ENCODE measurements around the gene STK38. TPM values are rescaled to one million over a fixed set of nuclear protein-coding genes. Genes with fewer than 3 reads are reported as not detected.

STK38 gene
- total and polyA plus RNA-seq, 9 of the 15 experiments (the other 6 are each of a cell fraction or from before 2014, with no cell fraction given), result 5.7 to 28.7 (median 19.5) TPM

- DNase-seq (ENCODE audit: extremely low read depth in 1 of 4, low spot score in 3 of 4), result no peak
- ChIA-PET CTCF (ENCODE audit: low intra/inter-chr PET ratio) (no interaction called here), POLR2A (interaction anchor here (1.0 to 2.8 kb wide), 9 partner anchors 8 to 22 kb away, joined by 3 to 16 read pairs (median 6); no protein-coding TSS in a partner anchor)
- Histone ChIP-seq H3K9me3 (replicated peaks; ENCODE audit: control insufficient read depth, insufficient read depth, low read depth, low read length) (no peaks in the 10 kb centered on the region; the same call in 1 of the 2 replicates), H3K9me1 (ENCODE audit: control insufficient read depth, insufficient read depth, low read length) (no peaks in the 10 kb centered on the region), H4K20me1 (replicated peaks; ENCODE audit: control insufficient read depth, insufficient read depth, low read length) (no peaks in the 10 kb centered on the region; the same call in 1 of the 2 replicates), H3K79me2 (ENCODE audit: control insufficient read depth, insufficient read depth, low read length) (peaks cover 91% of the 10 kb centered on the region), H3K36me3 (ENCODE audit: control insufficient read depth, insufficient read depth, low read length) (peaks cover 15% of the 10 kb centered on the region; the same call in 2 of the 3 replicates), H3K4me2 (ENCODE audit: insufficient read depth, low read length) (no peak overlapping the region), H3K9ac (ENCODE audit: insufficient read depth in 1 of 2, low read depth in 2 of 2, low read length in 2 of 2) (no peak overlapping the region), H3K27me3 (ENCODE audit: control insufficient read depth in 2 of 2, insufficient read depth in 2 of 2, low read length in 2 of 2) (no peaks in the 10 kb centered on the region), H3K27ac (ENCODE audit: extremely low read depth, low read depth, low read length) (no peak overlapping the region), H2AFZ (ENCODE audit: low read depth, low read length) (no peak overlapping the region), H3K4me1 (replicated peaks in 1 of 2; ENCODE audit: control insufficient read depth in 2 of 2, insufficient read depth in 2 of 2, low read length in 2 of 2) (no peaks in the 10 kb centered on the region; a peak in 3 of 5 replicates), H3K4me3 (no peak overlapping the region)
- no TSS peak for BruUV-seq (replicated peaks)
- WGBS (ENCODE audit: insufficient coverage, low coverage, missing lambda C conversion rate), result 44% methylated on average over 3 of the region's 3 CpGs
- intact Hi-C loops (cut with micrococcal nuclease), result no loop called here
- in situ Hi-C loops (cut with MboI), result no loop called here
- no peak for FAIRE-seq
- no peak for ATAC-seq
- TF ChIP-seq ZNF347 (CRISPR knock-in tag; IDR thresholded peaks at IDR 0.05; ENCODE audit: low read depth) (no peak), HMGN3 (IDR thresholded peaks at IDR 0.05; ENCODE audit: borderline replicate concordance, extremely low read depth, insufficient read length, low read depth, low read length) (no peak), PBX2 (CRISPR knock-in tag; IDR thresholded peaks at IDR 0.05; ENCODE audit: low read depth) (no peak), PBX2 (tag; conservative IDR thresholded peaks at IDR 0.05; ENCODE audit: low read depth) (peak; percentile 80), MIER1 (IDR thresholded peaks at IDR 0.05; ENCODE audit: low read depth) (no peak), CBX5 (IDR thresholded peaks at IDR 0.05; ENCODE audit: borderline replicate concordance, low read depth) (no peak), NFIC (IDR thresholded peaks at IDR 0.05) (no peak), JUND (IDR thresholded peaks at IDR 0.05; ENCODE audit: borderline replicate concordance, low read depth, low read length) (no peak), JUND (tag; IDR thresholded peaks at IDR 0.05; ENCODE audit: borderline replicate concordance, low read depth, low read length) (no peak), CREBBP (IDR thresholded peaks at IDR 0.05; ENCODE audit: low read depth, low read length) (no peak), BRD9 (IDR thresholded peaks at IDR 0.05; ENCODE audit: low read depth, partially characterized antibody) (no peak), SPI1 (IDR thresholded peaks at IDR 0.05; ENCODE audit: borderline replicate concordance, low read depth, low read length) (peak; percentile 90), U2AF1 (optimal IDR thresholded peaks at IDR 0.05; ENCODE audit: low read depth, low read length) (no peak), ZNF436 (CRISPR knock-in tag; IDR thresholded peaks at IDR 0.05) (no peak), SIRT6 (IDR thresholded peaks at IDR 0.05; ENCODE audit: low read depth, low read length) (no peak), TEAD2 (tag; IDR thresholded peaks at IDR 0.05) (no peak), MEIS2 (IDR thresholded peaks at IDR 0.05; ENCODE audit: partially characterized antibody) (peak; percentile 71), RCOR1 (IDR thresholded peaks at IDR 0.05; ENCODE audit: borderline replicate concordance in 1 of 2, low read depth in 2 of 2, low read length in 2 of 2) (0 out of 4 replicates have a peak, but pooled peaks of 1 of the 2 experiments have one; percentile 9), NFXL1 (CRISPR knock-in tag; IDR thresholded peaks at IDR 0.05) (no peak), CBFB (CRISPR knock-in tag; IDR thresholded peaks at IDR 0.05) (no peak), ZNF551 (CRISPR knock-in tag; IDR thresholded peaks at IDR 0.05) (no peak), DIDO1 (tag; IDR thresholded peaks at IDR 0.05; ENCODE audit: low read depth) (no peak), TGIF2 (CRISPR knock-in tag; IDR thresholded peaks at IDR 0.05) (no peak), GABPB1 (CRISPR knock-in tag; IDR thresholded peaks at IDR 0.05) (no peak)
Measured at GRCh38 chr6:36461646-36462045, 85.6 kb downstream of the STK38 start.

Measured in K562 (cell line).